Daoy (cell line): ENCODE results near the gene MTMR11. TPM values are rescaled to one million over a fixed set of nuclear protein-coding genes. Genes with fewer than 3 reads are reported as not detected.
"Not testable (repeated sequence)": the region's sequence is repeated elsewhere in the genome, so short reads cannot be mapped to it uniquely, and the experiment has no call there.

Experiments
- DNase-seq: peaks from one replicate; pipeline ENCODE4 v3.0.0-alpha.2; 2015; ENCODE audit warnings: low read depth
- total RNA-seq: library from RNA; depleted of rRNA; stranded (reverse); fragments of >200 nt; shearing (Covaris generic); gene quantifications from 2 replicates; pipeline ENCODE4 v1.2.3, GENCODE V29; 2014; rRNA removed

The MTMR11 gene, protein sequence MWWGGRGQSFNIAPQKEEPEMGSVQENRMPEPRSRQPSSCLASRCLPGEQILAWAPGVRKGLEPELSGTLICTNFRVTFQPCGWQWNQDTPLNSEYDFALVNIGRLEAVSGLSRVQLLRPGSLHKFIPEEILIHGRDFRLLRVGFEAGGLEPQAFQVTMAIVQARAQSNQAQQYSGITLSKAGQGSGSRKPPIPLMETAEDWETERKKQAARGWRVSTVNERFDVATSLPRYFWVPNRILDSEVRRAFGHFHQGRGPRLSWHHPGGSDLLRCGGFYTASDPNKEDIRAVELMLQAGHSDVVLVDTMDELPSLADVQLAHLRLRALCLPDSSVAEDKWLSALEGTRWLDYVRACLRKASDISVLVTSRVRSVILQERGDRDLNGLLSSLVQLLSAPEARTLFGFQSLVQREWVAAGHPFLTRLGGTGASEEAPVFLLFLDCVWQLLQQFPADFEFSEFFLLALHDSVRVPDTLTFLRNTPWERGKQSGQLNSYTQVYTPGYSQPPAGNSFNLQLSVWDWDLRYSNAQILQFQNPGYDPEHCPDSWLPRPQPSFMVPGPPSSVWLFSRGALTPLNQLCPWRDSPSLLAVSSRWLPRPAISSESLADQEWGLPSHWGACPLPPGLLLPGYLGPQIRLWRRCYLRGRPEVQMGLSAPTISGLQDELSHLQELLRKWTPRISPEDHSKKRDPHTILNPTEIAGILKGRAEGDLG
- total RNA-seq, result 2.9 and 3.7 TPM in 2 replicates

DNA sequence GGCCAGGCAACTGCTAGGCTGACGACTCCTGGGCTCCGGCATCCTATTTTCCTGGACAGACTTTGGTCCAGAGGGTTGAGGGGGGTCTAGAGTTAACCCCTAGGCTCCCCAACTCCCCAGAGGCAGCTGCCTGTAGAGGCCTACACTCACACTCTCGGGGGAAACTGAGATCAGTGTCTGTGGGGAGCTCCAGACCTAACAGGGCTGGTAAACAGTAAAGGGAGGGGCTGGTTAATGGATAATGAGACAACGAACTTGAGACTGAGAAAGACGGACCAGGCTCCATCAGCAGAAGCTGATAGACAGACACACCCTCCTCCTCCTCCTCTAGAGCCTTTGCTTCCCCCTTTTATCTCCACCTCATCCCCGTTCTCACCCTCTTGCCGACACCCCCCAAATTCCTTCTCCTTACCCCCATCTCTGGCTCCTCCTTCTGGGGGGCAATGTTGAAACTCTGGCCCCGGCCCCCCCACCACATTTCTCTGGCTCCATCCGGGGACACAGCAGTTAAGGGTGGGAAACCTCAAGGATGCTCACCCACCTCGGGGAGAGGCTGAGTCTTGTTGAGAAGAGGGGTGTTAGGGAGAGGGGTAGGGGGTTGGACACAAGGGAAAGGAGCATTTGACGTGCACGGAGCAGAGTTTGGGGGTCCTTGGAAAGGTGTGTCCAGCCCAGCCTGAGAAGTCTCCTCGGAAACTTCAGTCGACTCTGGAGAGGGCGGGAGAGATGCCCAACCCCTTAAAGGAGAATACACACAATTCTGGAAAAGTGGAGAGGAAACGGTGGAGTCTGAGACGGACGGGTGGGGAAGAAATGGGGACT is at the start of gene MTMR11:
TSS of gene MTMR11 (minus strand) at position 710 of the 822 bp plus-strand sequence. CDS start at position 478, 232 bp downstream.
- DNase-seq, result peak; percentile 42

DNA sequence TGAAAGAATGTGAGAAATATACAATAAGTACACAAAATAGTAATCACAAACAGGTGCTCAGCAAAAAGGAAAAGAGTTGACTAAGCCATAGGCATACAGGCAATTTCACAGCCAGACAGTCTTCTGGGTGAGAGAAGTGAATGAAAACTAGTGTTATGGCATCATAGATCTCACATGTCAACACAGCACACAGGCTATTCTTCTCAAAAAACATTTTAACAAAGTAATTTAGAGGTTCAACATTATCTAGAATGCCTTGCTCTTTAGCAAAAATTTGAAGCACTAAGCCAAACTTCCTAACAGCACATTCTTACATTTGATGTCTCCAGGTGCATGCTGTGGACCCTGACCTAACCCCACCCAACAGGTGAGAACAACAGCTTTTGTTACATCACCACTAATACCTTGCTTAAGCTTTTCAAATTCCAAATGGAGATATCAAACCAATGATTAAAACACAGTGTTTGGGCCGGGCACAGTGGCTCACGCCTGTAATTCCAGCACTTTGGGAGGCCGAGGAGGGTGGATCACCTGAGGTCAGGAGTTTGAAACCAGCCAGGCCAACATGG is 43.4 kb upstream of the MTMR11 start:
- no peak for DNase-seq

DNA sequence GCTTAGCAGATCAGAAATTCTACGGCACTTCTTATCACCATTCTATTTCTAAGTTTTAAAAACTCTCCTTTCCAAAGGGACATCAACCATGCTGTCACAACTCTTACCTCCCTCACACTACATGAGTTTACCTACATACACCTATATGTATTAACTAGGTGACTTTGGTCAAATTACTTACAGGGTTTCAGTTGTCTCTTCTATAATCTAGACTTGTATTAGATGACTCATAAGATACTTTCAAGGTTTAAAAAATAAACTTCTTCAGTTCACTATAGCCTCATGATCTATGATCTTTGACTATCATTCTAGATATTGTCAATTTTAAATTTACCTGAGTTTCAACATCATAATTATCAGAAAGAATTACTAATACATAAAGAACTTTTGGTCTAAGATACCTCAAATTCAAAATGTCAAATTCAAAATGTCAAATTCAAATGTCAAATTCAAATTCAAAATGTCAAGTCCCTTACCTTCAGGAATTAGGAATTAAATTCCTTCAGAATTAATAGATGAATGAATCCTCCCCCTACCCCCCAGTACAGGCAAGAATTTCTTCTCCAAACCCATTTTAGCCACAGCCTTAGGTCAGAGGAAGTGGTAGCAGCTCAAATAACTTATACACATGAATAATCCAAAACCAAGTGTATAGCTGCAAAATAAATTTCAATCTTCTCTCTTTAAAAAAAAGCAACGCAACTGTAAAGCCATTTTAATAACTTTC is 42.7 kb upstream of the MTMR11 start:
- no peak for DNase-seq

DNA sequence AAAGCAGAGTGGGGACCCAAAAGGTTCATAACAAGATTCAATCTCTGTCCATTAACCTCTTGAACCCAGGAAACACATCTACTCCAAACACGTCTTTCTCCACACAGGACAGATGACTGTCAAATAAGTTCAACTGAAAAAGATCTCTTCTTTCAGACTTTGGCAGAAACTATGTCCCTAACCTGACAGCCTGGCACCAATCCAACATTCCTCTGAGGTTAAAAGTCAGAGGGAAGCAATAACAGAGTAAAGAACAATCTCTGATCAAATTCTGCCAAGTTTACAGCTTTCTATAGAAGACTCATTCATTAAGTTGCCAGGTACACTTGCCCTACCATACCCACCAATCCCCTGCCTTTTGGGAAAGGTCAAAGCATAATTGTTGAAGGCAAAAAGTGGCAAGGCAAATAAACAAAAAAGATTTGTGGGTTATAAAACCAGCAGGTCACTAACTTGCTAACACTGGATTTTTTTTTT is 41.9 kb upstream of the MTMR11 start:
- DNase-seq, result peak; percentile 17

DNA sequence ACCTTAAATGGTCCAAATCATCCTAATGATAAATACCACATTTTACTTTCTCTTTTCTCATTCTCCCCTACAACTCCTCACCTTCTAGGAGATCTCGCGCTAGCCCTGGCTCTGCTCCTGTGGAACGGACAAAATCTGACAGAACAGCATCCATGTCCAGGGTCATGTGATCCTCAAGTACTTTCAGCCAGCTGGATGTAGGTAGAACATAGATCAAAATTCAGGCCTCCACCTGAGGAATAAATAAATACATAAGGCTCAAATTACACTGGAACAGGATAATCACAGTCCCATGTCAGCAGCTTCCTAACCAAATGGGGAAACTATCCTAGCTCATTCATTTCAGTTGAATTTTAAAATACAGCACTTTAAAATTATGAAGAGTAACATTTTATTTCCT is 40.7 kb upstream of the MTMR11 start:
- no peak for DNase-seq

DNA sequence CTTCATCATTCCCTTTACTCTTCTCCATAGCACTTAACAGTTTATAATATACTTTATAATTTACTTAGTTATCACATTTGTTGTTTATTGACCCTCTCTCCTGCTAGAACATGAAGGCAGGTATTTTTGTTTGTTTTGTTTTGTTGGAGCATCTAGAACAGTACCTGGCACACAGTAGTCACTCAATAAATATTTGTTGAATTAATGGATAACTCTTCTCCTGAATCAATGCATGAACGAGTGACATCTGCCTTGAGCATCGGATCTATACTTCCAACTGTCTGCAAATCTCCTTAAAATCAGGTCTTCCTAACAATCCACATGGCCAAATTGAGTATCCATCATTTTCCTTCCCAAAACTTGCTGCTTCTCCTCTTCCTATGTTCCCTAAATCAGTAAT is 35.9 kb upstream of the MTMR11 start:
- DNase-seq, result no peak

DNA sequence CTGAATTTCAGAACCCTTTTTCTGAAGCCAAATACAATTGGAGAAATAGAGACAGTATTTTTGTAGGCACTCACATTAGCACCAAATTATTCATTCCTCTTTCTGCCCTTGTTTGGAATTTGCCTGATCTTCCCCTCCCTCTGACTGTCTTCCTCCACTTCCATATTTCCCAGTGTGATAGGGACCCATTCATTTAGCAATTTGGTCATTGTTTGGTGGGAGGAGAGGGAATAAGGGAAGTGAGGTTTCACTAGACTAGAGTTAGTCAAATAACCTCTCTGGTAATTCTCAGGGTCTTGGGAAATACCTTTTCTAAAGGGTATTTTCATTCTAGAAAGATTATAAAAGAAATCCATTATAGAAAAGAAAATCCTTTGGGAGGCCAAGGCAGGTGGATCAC is 31.0 kb upstream of the MTMR11 start:
- no peak for DNase-seq

DNA sequence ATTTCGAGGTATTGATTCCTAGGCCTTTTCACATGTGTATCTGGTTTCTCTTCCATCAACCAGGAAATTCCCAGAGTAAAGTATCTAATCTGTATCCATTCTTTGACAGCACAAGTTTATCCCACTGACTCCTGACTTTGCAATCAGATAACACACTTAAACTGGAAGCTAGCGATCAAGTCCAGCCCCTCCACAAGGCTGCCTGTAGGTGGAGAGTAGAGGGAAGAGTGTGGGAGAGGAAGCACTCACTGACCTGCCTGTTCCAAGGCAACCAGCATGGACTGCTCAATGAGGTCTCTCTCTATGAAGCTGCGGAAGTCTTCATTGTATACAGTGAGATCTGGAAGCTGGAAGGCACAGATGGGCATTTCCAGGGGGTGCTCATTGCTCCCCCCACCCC is 30.4 kb upstream of the MTMR11 start:
- no peak for DNase-seq

DNA sequence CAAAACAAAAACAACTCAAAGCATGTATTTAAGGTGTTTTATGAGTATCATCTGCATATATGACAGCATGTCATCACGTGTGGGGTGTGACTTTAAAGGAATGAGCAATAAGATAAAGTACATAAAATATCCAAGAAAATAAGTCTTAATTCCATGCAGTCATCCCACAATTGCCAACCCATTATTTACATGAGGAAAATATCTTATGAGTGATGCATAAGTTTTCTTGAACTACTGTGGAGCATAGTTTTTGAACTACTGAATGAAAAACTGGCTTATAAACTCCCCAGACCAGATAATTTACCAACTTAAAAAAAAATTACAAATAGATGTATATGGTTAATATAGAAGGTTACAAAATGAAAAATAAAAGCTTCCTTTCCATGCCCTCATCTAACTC is 29.7 kb upstream of the MTMR11 start:
- no peak for DNase-seq

DNA sequence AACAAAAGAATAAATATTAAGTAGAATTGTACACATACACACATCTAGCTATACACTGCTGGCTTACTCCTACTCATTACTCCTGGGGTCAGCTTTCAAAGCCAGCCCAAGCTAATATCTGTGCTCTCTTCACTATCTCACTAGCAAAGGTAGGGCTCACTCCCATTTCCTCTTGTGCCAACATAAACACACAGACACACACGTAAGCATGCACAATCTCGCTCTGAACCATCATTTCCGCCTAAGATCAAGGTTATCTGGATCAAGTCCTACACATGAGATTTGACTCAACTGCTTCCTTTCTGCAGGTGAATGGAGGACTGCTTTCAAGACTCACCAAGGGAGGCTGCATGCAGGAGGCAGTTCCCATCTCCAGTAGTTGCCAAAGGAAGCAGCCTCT is 28.8 kb upstream of the MTMR11 start:
- no peak for DNase-seq

DNA sequence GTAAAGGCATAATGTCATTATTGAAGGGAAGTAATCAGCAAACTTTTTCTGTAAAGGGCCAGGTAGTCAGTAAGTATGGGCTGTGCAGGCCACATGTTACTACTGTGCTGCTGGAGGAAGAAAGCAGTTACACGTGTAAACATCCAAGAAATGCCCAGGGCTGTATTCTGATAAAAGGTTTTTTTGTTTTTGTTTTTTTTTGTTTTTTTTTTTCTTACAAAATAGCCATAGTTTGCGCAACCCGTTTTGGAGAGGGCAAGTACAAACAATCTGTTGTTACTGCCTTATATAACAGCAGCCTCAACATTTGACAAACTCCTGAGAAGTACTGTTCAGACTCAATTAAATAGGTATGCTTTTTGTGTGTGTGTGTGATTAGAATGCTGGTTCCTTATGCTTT is 26.7 kb upstream of the MTMR11 start:
- DNase-seq, result no peak

DNA sequence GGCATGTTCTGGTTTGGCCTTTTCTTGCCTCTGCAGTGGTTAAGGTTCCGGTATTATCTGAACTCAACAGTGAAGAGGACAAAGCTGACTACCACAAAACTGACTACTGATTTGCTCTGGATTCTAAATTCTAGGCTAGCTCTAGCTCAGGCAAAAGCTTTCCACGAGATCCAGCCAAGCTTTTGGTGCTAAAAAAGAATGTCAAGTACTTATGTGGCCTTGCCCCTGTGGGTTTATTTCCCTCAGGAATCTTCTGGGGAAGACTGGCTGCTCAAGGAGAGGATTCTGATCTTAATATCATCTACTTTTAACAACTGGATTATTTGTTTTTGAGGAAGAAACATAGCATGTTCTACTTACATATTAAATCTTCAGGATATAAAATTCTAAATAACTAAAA is 26.1 kb upstream of the MTMR11 start:
- DNase-seq, result no peak

DNA sequence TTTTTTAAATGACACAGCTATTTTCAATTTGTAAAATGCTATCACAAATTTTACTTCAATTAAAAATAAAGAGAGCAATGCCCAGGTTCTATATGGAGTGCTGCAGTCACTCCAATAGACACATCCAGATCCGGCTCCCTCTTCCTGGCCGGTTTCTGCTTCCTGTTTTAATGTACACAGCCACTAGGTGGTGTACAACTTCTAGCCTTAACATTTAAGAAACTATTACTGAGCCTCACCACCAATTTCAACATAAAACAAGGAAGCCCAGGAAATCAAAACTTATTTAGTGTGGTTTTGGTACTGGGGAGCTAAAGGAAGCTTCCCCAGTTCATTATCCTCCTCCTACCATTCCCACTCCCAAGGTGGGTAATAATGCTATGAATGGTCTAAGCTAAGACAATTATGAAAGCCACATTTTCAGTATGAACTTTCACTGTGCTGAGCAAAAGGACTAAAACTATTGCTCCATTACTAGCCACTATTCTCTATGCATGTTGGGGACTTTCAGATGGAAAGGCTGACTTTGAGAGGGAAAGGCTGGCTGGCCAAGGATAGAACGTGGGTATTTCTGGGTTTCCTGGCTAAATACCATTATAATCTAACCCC is 25.5 kb upstream of the MTMR11 start:
- DNase-seq, result peak; percentile 60

DNA sequence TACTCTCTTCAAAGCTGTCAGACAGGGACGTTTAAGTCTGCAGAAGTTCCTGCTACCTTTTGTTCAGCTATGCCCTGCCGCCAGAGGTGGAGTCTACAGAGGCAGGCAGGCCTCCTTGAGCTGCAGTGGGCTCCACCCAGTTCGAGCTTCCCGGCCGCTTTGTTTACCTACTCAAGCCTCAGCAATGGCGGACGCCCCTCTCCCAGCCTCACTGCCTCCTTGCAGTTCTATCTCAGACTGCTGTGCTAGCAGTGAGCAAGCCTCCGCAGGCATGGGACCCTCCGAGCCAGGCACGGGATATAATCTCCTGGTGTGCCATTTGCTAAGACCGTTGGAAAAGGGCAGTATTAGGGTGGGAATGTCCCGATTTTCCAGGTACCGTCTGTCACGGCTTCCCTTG is 20.9 kb upstream of the MTMR11 start:
- DNase-seq, result not testable (repeated sequence)

DNA sequence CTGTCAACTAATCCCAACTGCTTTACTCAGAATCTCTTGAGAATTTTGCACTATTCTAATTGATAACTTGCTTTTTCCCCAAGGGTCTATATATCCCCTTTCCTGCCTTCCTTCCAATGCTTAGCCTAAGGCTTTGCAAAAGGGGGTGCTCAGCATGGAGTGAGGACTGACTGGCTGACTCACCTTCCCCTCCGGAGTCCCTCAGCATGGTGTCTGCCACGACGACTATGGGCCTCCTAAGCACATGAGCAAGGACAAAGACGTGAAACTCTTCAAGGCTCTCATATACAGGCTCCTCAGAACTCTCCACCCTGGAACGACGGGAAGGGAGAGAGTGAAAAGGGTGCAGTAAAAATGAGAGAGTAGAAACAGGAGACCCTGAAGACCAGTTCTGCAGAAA is 13.2 kb upstream of the MTMR11 start:
- no peak for DNase-seq

DNA sequence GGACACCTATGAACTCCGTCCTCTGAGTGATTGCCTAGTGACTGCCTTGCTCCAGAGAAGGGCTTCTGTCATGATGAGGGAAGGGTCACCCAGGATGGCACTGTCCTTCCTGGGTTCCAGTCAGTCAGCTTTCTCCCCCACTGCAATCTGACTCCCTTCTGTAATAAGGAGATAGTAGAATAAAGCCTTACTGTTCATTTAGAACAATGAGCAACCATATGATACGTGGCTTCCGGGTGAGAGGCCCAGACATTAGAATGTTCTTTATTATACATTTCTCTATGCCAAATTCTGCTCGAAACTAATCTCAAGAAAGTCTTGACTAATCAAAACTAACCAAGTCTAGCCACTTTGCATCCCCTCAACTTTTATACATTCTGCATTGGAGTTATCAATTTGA is 8.5 kb upstream of the MTMR11 start:
- DNase-seq, result no peak

DNA sequence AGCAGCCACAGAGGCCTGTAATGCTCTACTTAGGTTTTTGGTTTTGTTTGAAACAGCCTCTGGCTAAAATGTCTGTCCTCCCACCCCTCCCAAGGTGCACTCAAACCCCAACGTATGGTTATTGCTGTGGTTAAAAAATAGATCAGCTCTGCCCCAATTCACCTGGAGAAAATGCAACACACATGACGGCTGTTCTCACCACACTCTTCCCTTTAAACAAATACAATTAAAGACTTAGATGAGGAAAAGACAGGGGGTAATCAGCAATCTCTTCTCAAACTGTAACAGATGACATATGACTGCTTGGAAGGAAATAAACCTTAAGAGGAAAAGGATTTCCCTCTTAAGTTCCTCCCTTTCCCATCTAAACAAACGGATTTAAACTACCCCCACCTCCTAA is 6.2 kb upstream of the MTMR11 start:
- no peak for DNase-seq

DNA sequence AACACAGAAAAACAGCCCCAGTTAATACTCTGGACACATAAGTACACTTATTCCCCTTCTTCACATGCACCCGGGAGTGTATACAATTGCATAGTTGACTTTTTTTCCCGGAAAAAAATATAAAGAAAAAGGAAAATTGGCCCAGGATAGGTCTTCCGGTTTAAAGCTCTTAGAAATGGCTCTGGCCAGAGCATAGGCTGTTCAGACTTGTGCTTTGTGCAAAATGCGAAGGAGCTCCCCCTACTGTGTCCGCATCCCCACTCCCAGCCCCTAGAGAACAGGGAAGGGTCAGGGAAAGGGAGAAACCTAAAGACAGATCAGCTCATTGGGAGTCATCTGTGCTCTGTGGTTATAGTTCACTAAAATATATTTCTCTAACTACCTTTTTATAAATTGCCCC is 5.5 kb upstream of the MTMR11 start:
- no peak for DNase-seq

DNA sequence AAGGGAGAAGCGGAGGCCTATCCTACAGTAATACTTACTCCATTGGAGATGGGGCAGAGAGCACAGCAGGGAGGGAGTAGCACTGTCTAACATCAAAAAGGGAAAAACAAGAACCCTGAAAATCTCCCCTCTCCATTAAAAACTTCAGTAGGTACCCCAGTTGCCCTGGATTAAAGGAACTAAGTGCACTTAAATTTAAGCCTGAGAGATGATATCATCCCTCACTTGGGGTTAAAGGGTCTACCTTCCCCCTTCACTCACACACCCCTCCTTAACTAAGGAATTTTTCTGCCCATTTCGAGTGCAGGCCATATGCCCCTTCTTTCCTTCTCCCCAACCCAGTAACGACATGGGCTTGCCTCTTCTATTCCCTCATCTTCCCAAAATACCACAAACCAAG is 3.7 kb upstream of the MTMR11 start:
- no peak for DNase-seq

DNA sequence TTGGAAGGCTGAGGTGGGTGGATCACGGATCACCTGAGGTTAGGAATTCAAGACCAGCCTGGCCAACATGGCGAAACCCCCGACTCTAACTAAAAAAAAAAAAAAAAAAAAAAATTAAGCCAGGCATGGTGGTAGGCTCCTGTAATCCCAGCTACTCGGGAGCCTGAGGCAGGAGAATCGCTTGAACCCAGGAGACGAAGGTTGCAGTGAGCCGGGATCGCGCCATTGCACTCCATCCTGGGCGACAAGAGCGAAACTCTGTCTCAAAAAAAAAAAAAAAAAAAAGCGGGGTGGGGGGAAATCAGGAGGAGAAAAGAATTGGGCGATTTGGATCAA is 2.0 kb upstream of the MTMR11 start:
- DNase-seq, result not testable (repeated sequence)

DNA sequence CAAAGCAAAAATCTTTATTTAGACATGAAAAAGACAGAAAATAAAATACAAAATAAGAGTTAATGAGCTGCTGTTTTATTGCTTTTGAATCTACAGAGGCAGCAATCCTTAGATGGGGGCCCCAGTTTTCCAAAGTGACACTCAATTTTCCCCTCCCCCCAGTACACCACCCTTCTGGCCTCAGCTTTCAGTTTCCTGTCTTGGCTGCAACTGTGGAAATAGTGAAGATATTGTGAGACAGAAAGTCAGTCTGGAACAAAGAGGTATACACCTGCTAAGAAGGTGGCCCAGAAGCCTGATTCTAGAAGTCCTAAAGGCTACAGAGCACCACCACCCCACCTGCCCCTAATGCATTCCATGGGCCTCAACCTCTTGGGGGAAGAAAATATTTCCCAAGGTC is 1.1 kb upstream of the MTMR11 start:
- DNase-seq, result no peak
